Common myeloid progenitor, CD34-positive (primary cell): Measurements from ENCODE around the gene SPATA2L.

Experiments used
- CTCF ChIA-PET: fragments of 350-600 bp; sonication (Branson Sonifier 250); formaldehyde crosslinking; loops from one replicate; lab custom pipeline; 2021; ENCODE audit warnings: antibody characterized with exemption; lab: Charles Lee
- POLR2A ChIA-PET: fragments of 350-600 bp; sonication (Branson Sonifier 250); formaldehyde crosslinking; loops from one replicate; lab custom pipeline; 2021; ENCODE audit warnings: antibody characterized with exemption; lab: Charles Lee
- DNase-seq, 3 donors: peaks; one replicate each; pipeline versions ENCODE4 v3.0.0 to v3.0.0-alpha.2; 2013
- H3K27ac ChIP-seq, 2 experiments: 1 replicate in 1 of 2; 2 replicates in 1 of 2; pipeline ENCODE4 v1.7.0; 2013; ENCODE audit warnings: inconsistent platforms in 2 of 2, low read length in 2 of 2, mild to moderate bottlenecking in 2 of 2, low read depth in 1 of 2, moderate library complexity in 1 of 2; ENCODE audit not compliant: severe bottlenecking in 2 of 2, insufficient read depth in 1 of 2, poor library complexity in 1 of 2
- H3K27me3 ChIP-seq, 5 experiments: replicated peaks in 2 of 5; 1 replicate in 3 of 5; 2 replicates in 2 of 5; pipeline versions ENCODE4 v1.6.1 to v1.7.0; 2013; ENCODE audit warnings: low read length in 4 of 5, mild to moderate bottlenecking in 2 of 5, moderate library complexity in 2 of 5, inconsistent platforms in 1 of 5; ENCODE audit not compliant: insufficient read depth in 5 of 5, control insufficient read depth in 4 of 5
- H3K36me3 ChIP-seq, 4 experiments: 1 replicate in 2 of 4; 2 replicates in 2 of 4; pipeline versions ENCODE4 v1.6.1 to v1.7.0; 2013; ENCODE audit warnings: low read length in 3 of 4, control low read depth in 1 of 4, mild to moderate bottlenecking in 1 of 4; ENCODE audit not compliant: control insufficient read depth in 4 of 4, insufficient read depth in 4 of 4
- H3K4me1 ChIP-seq, 4 experiments: 1 replicate in 3 of 4; 2 replicates in 1 of 4; pipeline versions ENCODE4 v1.6.1 to v1.7.1; 2013; ENCODE audit warnings: low read length in 3 of 4, mild to moderate bottlenecking in 3 of 4, control low read depth in 1 of 4, inconsistent platforms in 1 of 4, moderate library complexity in 1 of 4; ENCODE audit not compliant: control insufficient read depth in 4 of 4, insufficient read depth in 4 of 4; ENCODE audit errors: control extremely low read depth in 1 of 4
- H3K4me3 ChIP-seq, 7 experiments: 1 replicate in 4 of 7; 2 replicates in 3 of 7; pipeline versions ENCODE4 v1.5.1 to v1.7.0; 2013; ENCODE audit warnings: mild to moderate bottlenecking in 7 of 7, low read length in 6 of 7, moderate library complexity in 6 of 7, inconsistent platforms in 2 of 7, low read depth in 2 of 7, control low read depth in 1 of 7; ENCODE audit not compliant: insufficient read depth in 4 of 7, control insufficient read depth in 1 of 7; ENCODE audit errors: extremely low read depth in 1 of 7
- H3K9me3 ChIP-seq, 5 experiments: 1 replicate in 4 of 5; 2 replicates in 1 of 5; pipeline versions ENCODE4 v1.6.1 to v1.7.1; 2013; ENCODE audit warnings: low read length in 4 of 5, mild to moderate bottlenecking in 2 of 5, inconsistent platforms in 1 of 5, low read depth in 1 of 5, moderate library complexity in 1 of 5; ENCODE audit not compliant: control insufficient read depth in 4 of 5, insufficient read depth in 2 of 5; ENCODE audit errors: control extremely low read depth in 1 of 5
- WGBS: methylation state at CpG from one replicate; pipeline ENCODE4 v1.1.5; 2013; ENCODE audit not compliant: insufficient coverage; 5-methylcytosine and 5-hydroxymethylcytosine counted together

The SPATA2L gene

DNA sequence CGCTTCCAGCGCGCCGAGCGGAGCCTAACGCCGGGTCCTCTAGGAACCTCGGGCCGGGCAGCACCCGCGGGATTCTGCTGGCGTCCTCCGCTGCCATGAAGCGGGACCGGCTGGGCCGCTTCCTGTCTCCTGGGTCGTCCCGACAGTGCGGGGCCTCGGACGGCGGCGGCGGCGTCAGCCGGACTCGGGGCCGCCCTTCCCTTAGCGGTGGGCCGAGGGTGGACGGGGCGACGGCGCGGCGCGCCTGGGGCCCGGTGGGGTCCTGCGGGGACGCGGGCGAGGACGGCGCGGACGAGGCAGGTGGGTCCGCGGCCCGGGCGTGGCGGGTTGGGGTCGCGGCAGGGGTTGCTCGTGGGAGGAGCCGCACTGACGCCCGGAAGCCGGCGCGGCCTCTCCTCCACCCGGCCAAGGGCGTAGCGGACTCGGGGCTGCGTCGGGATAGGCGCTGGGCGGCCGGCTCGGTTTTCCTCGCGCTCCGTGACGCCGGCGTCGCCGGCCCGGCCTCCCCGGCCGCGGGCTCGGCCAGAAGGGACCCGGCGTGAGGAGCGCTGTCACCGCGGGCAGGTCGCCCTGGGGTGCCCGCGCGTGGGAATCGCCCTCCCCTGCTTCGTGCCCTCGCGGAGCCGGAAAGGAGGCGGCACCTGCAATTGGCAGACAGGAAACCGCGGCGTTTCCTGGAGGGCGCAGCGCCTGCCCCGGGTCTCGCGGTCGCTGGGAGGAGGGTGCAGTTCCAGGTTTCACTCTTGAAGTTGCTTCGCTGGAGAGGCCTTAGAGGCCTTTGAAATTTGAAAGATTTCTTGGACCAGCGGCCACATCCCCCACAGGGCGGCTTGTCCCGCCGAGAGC is 20.3 kb upstream of the SPATA2L start:
- Histone ChIP-seq H3K4me1 (peaks cover 3 to 51% (median 47%) of the 10 kb centered on the region in 4 experiments), H3K9me3 (no peaks in the 10 kb centered on the region), H3K4me3 (peak overlapping the region; percentile 62 to 90 (median 77)), H3K27me3 (no peaks in the 10 kb centered on the region), H3K36me3 (peaks cover 2 to 37% (median 25%) of the 10 kb centered on the region in 4 experiments), H3K27ac (peak overlapping the region; percentile 78 to 89)
- peak; percentile 86 to 95 (median 93) for DNase-seq
- under 1% methylated on average over 110 of the region's 112 CpGs for WGBS
- ChIA-PET POLR2A (interaction anchor here (0.6 to 1.5 kb wide), 8 partner anchors 9 to 40 kb away, joined by 3 to 7 read pairs (median 4); no protein-coding TSS in a partner anchor), CTCF (interaction anchor here (2.2 kb wide), 1 partner anchor 22 kb away, joined by 11 read pairs; no protein-coding TSS in a partner anchor)

DNA sequence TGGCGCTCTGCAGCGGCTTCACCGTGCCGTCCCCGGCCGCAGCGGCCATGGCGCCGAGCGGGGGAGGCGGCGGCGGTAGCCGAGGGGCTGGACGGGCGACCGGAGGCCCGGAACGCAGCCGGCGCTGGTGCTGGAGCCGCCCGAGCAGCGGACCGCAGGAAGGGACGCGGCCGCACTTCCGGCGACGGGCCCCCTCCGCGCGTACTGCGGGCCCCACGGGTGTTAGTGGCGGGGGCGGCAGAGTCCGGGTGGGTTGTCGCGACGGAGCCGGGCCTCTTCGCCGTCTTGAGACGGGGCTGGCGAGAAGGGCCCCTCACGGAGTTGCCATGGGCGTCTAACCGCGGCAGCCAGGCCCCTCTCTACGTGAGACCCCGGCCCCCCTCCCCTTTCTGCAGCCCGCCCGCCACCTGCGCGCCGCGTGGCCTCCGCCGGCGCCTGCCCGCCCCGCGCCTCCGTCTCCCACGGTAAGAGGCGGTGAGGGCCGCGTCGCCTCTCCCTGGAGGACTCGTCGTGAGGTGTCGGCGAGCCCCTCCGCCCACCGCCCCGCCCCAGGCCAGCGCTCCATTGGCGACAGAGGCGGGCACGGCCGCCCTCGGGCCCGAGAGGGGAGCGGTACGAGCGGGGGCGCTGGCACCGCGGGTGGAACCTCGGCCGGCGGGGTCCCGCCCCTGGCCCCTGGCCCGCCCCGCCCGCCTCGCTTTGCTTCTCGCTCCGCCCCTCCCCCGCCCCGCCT is 19.5 kb upstream of the SPATA2L start, which contains the start of the genes VPS9D1 and ZNF276:
Gene VPS9D1, minus strand, starts transcription at position 86 of the 733 bp plus-strand sequence. Its CDS starts 37 bp downstream, at position 49.
Gene ZNF276, plus strand, starts transcription at position 725 of the 733 bp plus-strand sequence. CDS start 104 bp downstream, outside the sequence.
- POLR2A ChIA-PET, result interaction anchor here (0.6 to 1.5 kb wide), 4 partner anchors 15 to 94 kb away, joined by 3 to 4 read pairs (median 4); partner anchors contain the start of gene SPATA2L
- H3K4me1 ChIP-seq, result peaks cover 3 to 51% (median 47%) of the 10 kb centered on the region in 4 experiments
- H3K27ac ChIP-seq, result peak within 1 kb of the TSS; percentile 78 to 89
- H3K9me3 ChIP-seq, result no peaks in the 10 kb centered on the region
- peaks cover 2 to 43% (median 24%) of the 10 kb centered on the region in 4 experiments for H3K36me3 ChIP-seq
- no peaks in the 10 kb centered on the region for H3K27me3 ChIP-seq
- peak within 1 kb of the TSS; percentile 62 to 90 (median 77) for H3K4me3 ChIP-seq
- under 1% methylated on average over 66 of the region's 103 CpGs for WGBS
- DNase-seq, result peak; percentile 72 to 86 (median 84)
- CTCF ChIA-PET, result interaction anchor here (6.9 kb wide), 1 partner anchor 15 kb away, joined by 54 read pairs; no protein-coding TSS in a partner anchor

DNA sequence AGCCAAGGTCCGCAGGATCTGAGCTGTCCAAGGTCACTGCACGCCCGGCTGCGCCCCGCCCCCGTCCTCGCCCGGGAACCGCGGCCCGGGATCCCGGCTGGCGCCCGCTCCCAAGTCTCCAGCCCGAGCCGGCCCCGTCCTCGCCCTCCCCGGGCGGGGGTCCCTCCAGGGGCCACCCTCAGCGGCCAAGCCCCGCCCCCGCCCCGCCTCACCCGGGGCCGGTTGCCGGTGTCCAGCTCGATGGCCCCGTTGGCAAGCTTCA is 19.0 kb upstream of the SPATA2L start:
- WGBS, result under 1% methylated on average over 27 of the region's 29 CpGs
- H3K27ac ChIP-seq, result peak overlapping the region in 1 of 2 experiments; percentile 89
- H3K4me1 ChIP-seq, result peaks cover 3 to 51% (median 47%) of the 10 kb centered on the region in 4 experiments
- H3K4me3 ChIP-seq, result peak overlapping the region; percentile 60 to 90 (median 77)
- ChIA-PET CTCF (interaction anchor here (6.9 kb wide), 1 partner anchor 14 kb away, joined by 54 read pairs; no protein-coding TSS in a partner anchor), POLR2A (interaction anchor here (0.6 to 0.9 kb wide), 3 partner anchors 14 to 94 kb away, joined by 3 to 4 read pairs (median 4); partner anchors contain the start of gene SPATA2L)
- no peaks in the 10 kb centered on the region for H3K27me3 ChIP-seq
- H3K9me3 ChIP-seq, result no peaks in the 10 kb centered on the region
- peaks cover 2 to 40% (median 22%) of the 10 kb centered on the region in 4 experiments for H3K36me3 ChIP-seq
- DNase-seq, result no peak

DNA sequence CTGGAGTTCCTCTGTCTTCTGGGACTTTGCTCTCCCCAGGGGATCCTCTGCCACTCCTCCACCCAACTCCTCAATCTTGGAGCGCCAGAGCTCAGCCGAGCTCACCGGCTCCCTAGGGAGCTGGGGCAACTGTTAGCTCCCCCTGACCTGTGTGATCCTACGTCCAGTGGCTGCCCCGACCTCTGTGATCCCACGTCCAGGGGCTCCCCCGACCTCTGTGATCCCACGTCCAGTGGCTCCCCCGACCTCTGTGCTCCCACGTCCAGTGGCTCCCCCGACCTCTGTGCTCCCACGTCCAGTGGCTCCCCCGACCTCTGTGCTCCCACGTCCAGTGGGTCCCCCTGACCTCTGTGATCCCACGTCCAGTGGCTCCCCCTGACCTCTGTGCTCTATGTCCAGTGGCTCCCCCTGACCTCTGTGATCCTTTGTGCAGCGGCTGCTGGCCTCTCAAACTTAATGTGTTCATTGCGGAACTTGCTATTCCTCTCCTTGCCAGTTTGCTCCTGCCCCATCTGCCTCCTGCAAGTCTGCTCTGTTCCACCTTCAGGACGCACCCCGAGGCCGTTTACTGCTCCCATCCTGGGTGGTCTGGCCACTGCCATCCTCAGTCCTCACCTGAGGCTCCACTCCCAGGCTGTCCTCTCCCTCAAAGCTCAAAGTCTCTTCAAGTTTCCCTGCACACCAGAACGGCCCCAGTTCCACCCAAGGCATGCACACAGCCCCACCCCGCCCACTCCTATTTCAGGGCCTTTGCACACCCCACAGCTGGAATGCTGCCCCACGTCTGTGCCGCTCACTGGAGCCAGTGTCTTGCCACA is 16.4 kb upstream of the SPATA2L start:
- H3K4me3 ChIP-seq, result no peak overlapping the region
- H3K36me3 ChIP-seq, result peaks cover 0 to 25% (median 5%) of the 10 kb centered on the region in 4 experiments
- H3K4me1 ChIP-seq, result peaks cover 3 to 38% (median 31%) of the 10 kb centered on the region in 4 experiments
- H3K9me3 ChIP-seq, result no peaks in the 10 kb centered on the region
- ChIA-PET POLR2A (no interaction called here), CTCF (interaction anchor here (1.4 to 6.9 kb wide), 3 partner anchors 12 to 40 kb away, joined by 4 to 54 read pairs (median 8); no protein-coding TSS in a partner anchor)
- H3K27ac ChIP-seq, result peak overlapping the region in 1 of 2 experiments; percentile 89
- H3K27me3 ChIP-seq, result no peaks in the 10 kb centered on the region
- WGBS, result 93% methylated on average over 21 of the region's 24 CpGs
- no peak for DNase-seq

DNA sequence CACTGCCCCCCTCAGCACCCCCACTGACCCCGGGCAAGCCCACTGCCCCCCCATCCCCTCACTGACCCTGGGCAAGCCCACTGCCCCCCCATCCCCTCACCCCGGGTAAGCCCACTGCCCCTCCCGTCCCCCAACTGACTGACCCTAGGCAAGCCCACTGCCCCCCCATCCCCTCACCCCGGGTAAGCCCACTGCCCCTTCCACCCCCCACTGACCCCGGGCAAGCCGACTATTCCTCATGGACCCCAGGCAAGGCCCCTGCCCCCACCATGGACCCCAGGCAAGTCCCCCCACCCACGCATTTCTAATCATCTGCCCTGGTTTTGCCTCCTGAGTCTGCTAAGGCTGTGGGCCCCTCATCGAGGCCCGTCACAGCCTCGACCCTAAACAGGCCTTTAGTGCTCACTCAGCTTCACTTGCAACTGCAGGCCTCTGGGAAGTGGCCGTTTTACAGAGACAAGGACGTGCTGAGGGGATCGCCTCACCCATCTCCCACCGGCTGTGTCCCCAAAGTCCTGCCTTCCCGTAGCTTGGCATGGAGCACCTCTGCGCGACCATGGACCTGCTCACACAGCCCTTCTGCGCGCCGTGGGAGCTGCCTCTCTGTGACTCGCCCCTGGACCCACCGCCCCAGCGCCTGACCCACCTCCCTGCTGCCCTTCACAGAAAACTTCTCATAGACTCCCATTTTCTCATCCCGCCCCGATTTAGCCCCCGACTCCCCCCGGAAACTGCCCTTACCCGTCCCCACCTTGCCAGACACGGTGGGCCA is 15.6 kb upstream of the SPATA2L start:
- peaks cover 3 to 38% (median 31%) of the 10 kb centered on the region in 4 experiments for H3K4me1 ChIP-seq
- H3K27me3 ChIP-seq, result no peaks in the 10 kb centered on the region
- H3K9me3 ChIP-seq, result no peaks in the 10 kb centered on the region
- 91% methylated on average over 20 of the region's 29 CpGs for WGBS
- no peak for DNase-seq
- H3K27ac ChIP-seq, result no peak overlapping the region
- CTCF ChIA-PET, result interaction anchor here (1.4 to 6.9 kb wide), 4 partner anchors 11 to 41 kb away, joined by 4 to 54 read pairs (median 6); no protein-coding TSS in a partner anchor
- peaks cover 0 to 22% (median 5%) of the 10 kb centered on the region in 4 experiments for H3K36me3 ChIP-seq
- POLR2A ChIA-PET, result no interaction called here
- H3K4me3 ChIP-seq, result no peak overlapping the region
